ENCODE data around the gene LHX6. TPM values are rescaled to one million over a fixed set of nuclear protein-coding genes. Genes with fewer than 3 reads are reported as not detected.

LHX6 gene
- total and polyA plus RNA-seq, 2 donors, result 0.47 to 1.1 TPM

- no peak for DNase-seq (ENCODE audit: low read depth in 6 of 9, low spot score in 9 of 9)
- peaks cover 0 to 4% of the 10 kb centered on the region in 2 donors for H3K27me3 ChIP-seq (ENCODE audit: control insufficient read depth in 2 of 2, insufficient read depth in 1 of 2, low read length in 1 of 2)
- WGBS, result 97% methylated on average over 5 of the region's 5 CpGs
- no peaks in the 10 kb centered on the region for H3K36me3 ChIP-seq (ENCODE audit: control insufficient read depth in 2 of 2, insufficient read depth in 2 of 2, low read length in 1 of 2)
- H3K4me3 ChIP-seq (ENCODE audit: low read length in 2 of 2), result no peak overlapping the region
- H3K9me3 ChIP-seq (ENCODE audit: control insufficient read depth in 2 of 2, insufficient read depth in 1 of 2, low read length in 1 of 2), result no peaks in the 10 kb centered on the region
- no peaks in the 10 kb centered on the region for H3K4me1 ChIP-seq (ENCODE audit: control insufficient read depth in 2 of 2, insufficient read depth in 2 of 2, low read length in 2 of 2)
- H3K27ac ChIP-seq (ENCODE audit: low read depth in 1 of 2, low read length in 1 of 2), result no peak overlapping the region
These were observed 24.7 kb downstream of the LHX6 start for GRCh38 chr9:122204055-122204454.

DNA sequence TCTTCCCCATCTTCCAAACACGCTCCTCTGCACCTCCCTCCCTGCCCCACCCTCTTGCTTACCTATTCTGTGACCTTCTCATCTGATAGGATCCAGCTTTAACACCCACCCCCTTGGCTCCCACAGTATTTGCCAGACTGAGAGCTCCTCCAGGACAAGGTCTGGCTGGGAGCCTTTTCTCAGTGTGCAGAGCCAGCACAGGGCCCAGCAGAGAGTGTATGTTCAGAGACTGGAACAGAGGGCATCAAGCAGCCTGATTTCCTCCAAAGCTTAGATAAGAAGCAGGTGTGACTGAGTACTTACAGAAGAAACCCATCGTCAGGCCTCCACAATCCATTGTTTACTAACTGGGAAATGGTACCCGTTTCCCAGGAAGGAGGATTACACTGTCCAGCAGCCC, 26.6 kb downstream of the LHX6 start:
- H3K27ac ChIP-seq (ENCODE audit: low read depth in 1 of 2, low read length in 1 of 2), result no peak overlapping the region
- DNase-seq (ENCODE audit: low read depth in 6 of 9, low spot score in 9 of 9), result no peak
- H3K4me1 ChIP-seq (ENCODE audit: control insufficient read depth in 2 of 2, insufficient read depth in 2 of 2, low read length in 2 of 2), result no peaks in the 10 kb centered on the region
- WGBS, result 92% methylated on average over 3 of the region's 3 CpGs
- H3K36me3 ChIP-seq (ENCODE audit: control insufficient read depth in 2 of 2, insufficient read depth in 2 of 2, low read length in 1 of 2), result no peaks in the 10 kb centered on the region
- no peaks in the 10 kb centered on the region for H3K9me3 ChIP-seq (ENCODE audit: control insufficient read depth in 2 of 2, insufficient read depth in 1 of 2, low read length in 1 of 2)
- no peak overlapping the region for H3K4me3 ChIP-seq (ENCODE audit: low read length in 2 of 2)
- peaks cover 0 to 9% of the 10 kb centered on the region in 2 donors for H3K27me3 ChIP-seq (ENCODE audit: control insufficient read depth in 2 of 2, insufficient read depth in 1 of 2, low read length in 1 of 2)

- no peak for DNase-seq (ENCODE audit: low read depth in 6 of 9, low spot score in 9 of 9)
- Histone ChIP-seq H3K36me3 (ENCODE audit: control insufficient read depth in 2 of 2, insufficient read depth in 2 of 2, low read length in 1 of 2) (no peaks in the 10 kb centered on the region), H3K4me1 (ENCODE audit: control insufficient read depth in 2 of 2, insufficient read depth in 2 of 2, low read length in 2 of 2) (no peaks in the 10 kb centered on the region), H3K27me3 (ENCODE audit: control insufficient read depth in 2 of 2, insufficient read depth in 1 of 2, low read length in 1 of 2) (peaks cover 0 to 9% of the 10 kb centered on the region in 2 donors), H3K4me3 (ENCODE audit: low read length in 2 of 2) (no peak overlapping the region), H3K9me3 (ENCODE audit: control insufficient read depth in 2 of 2, insufficient read depth in 1 of 2, low read length in 1 of 2) (no peaks in the 10 kb centered on the region), H3K27ac (ENCODE audit: low read depth in 1 of 2, low read length in 1 of 2) (no peak overlapping the region)
- WGBS, result 95% methylated on average over 1 of the region's 1 CpG
These were observed 27.1 kb downstream of the LHX6 start for GRCh38 chr9:122201641-122202040.

- Histone ChIP-seq H3K4me3 (ENCODE audit: low read length in 2 of 2) (no peak overlapping the region), H3K4me1 (ENCODE audit: control insufficient read depth in 2 of 2, insufficient read depth in 2 of 2, low read length in 2 of 2) (no peaks in the 10 kb centered on the region), H3K36me3 (ENCODE audit: control insufficient read depth in 2 of 2, insufficient read depth in 2 of 2, low read length in 1 of 2) (no peaks in the 10 kb centered on the region), H3K27me3 (ENCODE audit: control insufficient read depth in 2 of 2, insufficient read depth in 1 of 2, low read length in 1 of 2) (peaks cover 0 to 9% of the 10 kb centered on the region in 2 donors), H3K9me3 (ENCODE audit: control insufficient read depth in 2 of 2, insufficient read depth in 1 of 2, low read length in 1 of 2) (no peaks in the 10 kb centered on the region), H3K27ac (ENCODE audit: low read depth in 1 of 2, low read length in 1 of 2) (no peak overlapping the region)
- 94% methylated on average over 7 of the region's 7 CpGs for WGBS
- DNase-seq (ENCODE audit: low read depth in 6 of 9, low spot score in 9 of 9), result no peak
These were observed 27.7 kb downstream of the LHX6 start for GRCh38 chr9:122200960-122201595.

DNA sequence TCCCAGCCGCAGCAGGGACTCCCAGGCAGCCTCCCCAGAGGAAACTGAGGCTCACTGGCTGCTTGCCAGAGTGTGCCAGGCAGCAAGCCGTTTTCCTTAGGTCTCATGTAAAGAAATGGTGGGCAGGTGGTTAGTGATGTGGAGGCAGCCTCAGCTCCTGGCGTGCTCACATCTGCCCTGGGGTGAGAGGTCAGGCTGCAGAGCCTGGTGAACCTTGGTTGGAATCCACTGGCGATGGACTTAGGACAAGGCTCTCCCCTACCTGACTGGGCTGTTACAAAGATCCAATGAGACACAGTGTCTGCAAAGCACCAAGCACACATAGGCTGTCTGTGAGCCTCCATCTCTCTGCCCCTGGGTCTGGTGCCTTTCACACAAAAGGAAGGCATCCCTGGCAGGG, 30.9 kb downstream of the LHX6 start:
- no peaks in the 10 kb centered on the region for H3K9me3 ChIP-seq (ENCODE audit: control insufficient read depth in 2 of 2, insufficient read depth in 1 of 2, low read length in 1 of 2)
- no peaks in the 10 kb centered on the region for H3K4me1 ChIP-seq (ENCODE audit: control insufficient read depth in 2 of 2, insufficient read depth in 2 of 2, low read length in 2 of 2)
- H3K4me3 ChIP-seq (ENCODE audit: low read length in 2 of 2), result no peak overlapping the region
- H3K27me3 ChIP-seq (ENCODE audit: control insufficient read depth in 2 of 2, insufficient read depth in 1 of 2, low read length in 1 of 2), result peaks cover 0 to 9% of the 10 kb centered on the region in 2 donors
- WGBS, result 95% methylated on average over 4 of the region's 4 CpGs
- H3K36me3 ChIP-seq (ENCODE audit: control insufficient read depth in 2 of 2, insufficient read depth in 2 of 2, low read length in 1 of 2), result no peaks in the 10 kb centered on the region
- H3K27ac ChIP-seq (ENCODE audit: low read depth in 1 of 2, low read length in 1 of 2), result no peak overlapping the region
- no peak for DNase-seq (ENCODE audit: low read depth in 6 of 9, low spot score in 9 of 9)

- no peaks in the 10 kb centered on the region for H3K36me3 ChIP-seq (ENCODE audit: control insufficient read depth in 2 of 2, insufficient read depth in 2 of 2, low read length in 1 of 2)
- WGBS, result 89% methylated on average over 7 of the region's 7 CpGs
- no peaks in the 10 kb centered on the region for H3K9me3 ChIP-seq (ENCODE audit: control insufficient read depth in 2 of 2, insufficient read depth in 1 of 2, low read length in 1 of 2)
- no peak for DNase-seq (ENCODE audit: low read depth in 6 of 9, low spot score in 9 of 9)
- H3K27ac ChIP-seq (ENCODE audit: low read depth in 1 of 2, low read length in 1 of 2), result no peak overlapping the region
- no peaks in the 10 kb centered on the region for H3K4me1 ChIP-seq (ENCODE audit: control insufficient read depth in 2 of 2, insufficient read depth in 2 of 2, low read length in 2 of 2)
- no peak overlapping the region for H3K4me3 ChIP-seq (ENCODE audit: low read length in 2 of 2)
- peaks cover 0 to 9% of the 10 kb centered on the region in 2 donors for H3K27me3 ChIP-seq (ENCODE audit: control insufficient read depth in 2 of 2, insufficient read depth in 1 of 2, low read length in 1 of 2)
These were observed 31.3 kb downstream of the LHX6 start for GRCh38 chr9:122197426-122197825.

GRCh38 chr9:122195875-122196274, 32.9 kb downstream of the LHX6 start:
- Histone ChIP-seq H3K9me3 (ENCODE audit: control insufficient read depth in 2 of 2, insufficient read depth in 1 of 2, low read length in 1 of 2) (no peaks in the 10 kb centered on the region), H3K36me3 (ENCODE audit: control insufficient read depth in 2 of 2, insufficient read depth in 2 of 2, low read length in 1 of 2) (no peaks in the 10 kb centered on the region), H3K4me1 (ENCODE audit: control insufficient read depth in 2 of 2, insufficient read depth in 2 of 2, low read length in 2 of 2) (no peaks in the 10 kb centered on the region), H3K27ac (ENCODE audit: low read depth in 1 of 2, low read length in 1 of 2) (no peak overlapping the region), H3K4me3 (ENCODE audit: low read length in 2 of 2) (no peak overlapping the region), H3K27me3 (ENCODE audit: control insufficient read depth in 2 of 2, insufficient read depth in 1 of 2, low read length in 1 of 2) (peaks cover 0 to 9% of the 10 kb centered on the region in 2 donors)
- WGBS, result 90% methylated on average over 4 of the region's 4 CpGs
- DNase-seq (ENCODE audit: low read depth in 6 of 9, low spot score in 9 of 9), result no peak

DNA sequence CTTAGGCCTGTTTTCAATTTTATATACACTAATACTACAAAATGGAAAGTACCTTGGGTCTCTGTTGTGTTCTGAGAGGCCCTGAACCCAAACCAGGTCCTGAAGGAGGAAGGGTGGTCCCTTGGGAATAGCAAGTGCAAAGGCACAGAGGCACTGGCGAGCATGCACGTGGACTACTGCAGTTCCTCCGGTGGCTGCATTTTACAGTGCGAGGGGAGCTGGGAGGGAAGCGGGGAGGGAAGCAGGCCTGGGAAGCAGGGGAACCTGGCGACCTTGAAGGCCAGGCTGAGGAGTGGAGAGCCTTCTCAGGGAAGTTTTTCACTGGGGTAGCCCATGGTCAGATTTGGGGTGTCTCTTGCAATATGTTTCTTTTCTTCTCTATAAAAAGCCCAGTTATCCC, 35.1 kb downstream of the LHX6 start:
- Histone ChIP-seq H3K27me3 (ENCODE audit: control insufficient read depth in 2 of 2, insufficient read depth in 1 of 2, low read length in 1 of 2) (peaks cover 0 to 9% of the 10 kb centered on the region in 2 donors), H3K4me1 (ENCODE audit: control insufficient read depth in 2 of 2, insufficient read depth in 2 of 2, low read length in 2 of 2) (no peaks in the 10 kb centered on the region), H3K4me3 (ENCODE audit: low read length in 2 of 2) (no peak overlapping the region), H3K27ac (ENCODE audit: low read depth in 1 of 2, low read length in 1 of 2) (no peak overlapping the region), H3K36me3 (ENCODE audit: control insufficient read depth in 2 of 2, insufficient read depth in 2 of 2, low read length in 1 of 2) (no peaks in the 10 kb centered on the region), H3K9me3 (ENCODE audit: control insufficient read depth in 2 of 2, insufficient read depth in 1 of 2, low read length in 1 of 2) (no peaks in the 10 kb centered on the region)
- WGBS, result 96% methylated on average over 6 of the region's 6 CpGs
- DNase-seq (ENCODE audit: low read depth in 6 of 9, low spot score in 9 of 9), result no peak

GRCh38 chr9:122192914-122193525, 35.7 kb downstream of the LHX6 start:
- H3K27ac ChIP-seq (ENCODE audit: low read depth in 1 of 2, low read length in 1 of 2), result no peak overlapping the region

More at GRCh38 chr9:122192914-122193525, 35.7 kb downstream of the LHX6 start:
- DNase-seq (ENCODE audit: low read depth in 6 of 9, low spot score in 9 of 9), result no peak
- Histone ChIP-seq H3K27me3 (ENCODE audit: control insufficient read depth in 2 of 2, insufficient read depth in 1 of 2, low read length in 1 of 2) (peaks cover 0 to 6% of the 10 kb centered on the region in 2 donors), H3K9me3 (ENCODE audit: control insufficient read depth in 2 of 2, insufficient read depth in 1 of 2, low read length in 1 of 2) (no peaks in the 10 kb centered on the region), H3K4me3 (ENCODE audit: low read length in 2 of 2) (no peak overlapping the region), H3K36me3 (ENCODE audit: control insufficient read depth in 2 of 2, insufficient read depth in 2 of 2, low read length in 1 of 2) (no peaks in the 10 kb centered on the region), H3K4me1 (ENCODE audit: control insufficient read depth in 2 of 2, insufficient read depth in 2 of 2, low read length in 2 of 2) (no peaks in the 10 kb centered on the region)
- 93% methylated on average over 16 of the region's 16 CpGs for WGBS

Data from thymus (tissue), 11 donors.